ENCODE data around the gene GPR157.

DNA sequence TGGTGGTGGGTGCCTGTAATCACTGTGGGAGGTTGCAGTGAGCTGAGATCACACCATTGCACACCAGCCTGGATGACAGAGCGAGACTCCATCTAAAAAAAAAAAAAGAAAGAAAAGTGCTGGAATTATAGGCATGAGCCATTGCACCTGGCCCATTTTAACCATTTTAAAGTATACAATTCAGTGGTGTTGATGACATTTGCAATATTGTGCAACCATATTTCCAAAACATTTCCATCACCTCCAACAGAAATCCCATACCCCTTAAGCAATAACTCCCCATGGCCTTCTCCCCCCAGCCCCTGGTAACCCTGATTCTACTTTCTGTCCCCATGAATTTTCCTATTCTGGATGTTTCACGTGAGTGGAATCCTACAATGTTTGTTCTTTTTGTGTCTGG lies 11.0 kb upstream of the GPR157 start:
- TF ChIP-seq POLR2A (IDR thresholded peaks at IDR 0.05; ENCODE audit: low read length) (no peak), HOXA7 (CRISPR knock-in tag; IDR thresholded peaks at IDR 0.05) (no peak), MAX (IDR thresholded peaks at IDR 0.05) (no peak), RNF2 (IDR thresholded peaks at IDR 0.05; ENCODE audit: borderline replicate concordance, low read depth) (no peak), SMC3 (IDR thresholded peaks at IDR 0.05) (no peak), HDAC2 (IDR thresholded peaks at IDR 0.05) (no peak), EHMT2 (IDR thresholded peaks at IDR 0.05; ENCODE audit: low read depth) (no peak), NR3C1 (IDR thresholded peaks at IDR 0.05) (no peak), CHD2 (IDR thresholded peaks at IDR 0.05; ENCODE audit: low read length, partially characterized antibody) (no peak), USF2 (IDR thresholded peaks at IDR 0.05) (no peak)
